K562 (cell line): ENCODE results near the gene AP3B2. TPM values are rescaled to one million over a fixed set of nuclear protein-coding genes. Genes with fewer than 3 reads are reported as not detected.

Experiments used
- CCNT2 ChIP-seq: IDR thresholded peaks from 2 replicates; pipeline ENCODE4 v1.6.1; 2011; ENCODE audit warnings: borderline replicate concordance, low read depth, mild to moderate bottlenecking, moderate library complexity, mixed read lengths, low read length; ENCODE audit not compliant: insufficient read length; ENCODE audit errors: extremely low read depth
- CHAMP1 ChIP-seq: fragments of 450-650 bp; IDR thresholded peaks from 2 replicates; pipeline ENCODE4 v1.6.1; 2016; ENCODE audit warnings: mild to moderate bottlenecking
- DDX20 ChIP-seq: fragments of 450-650 bp; IDR thresholded peaks from 2 replicates; pipeline ENCODE4 v1.6.1; 2016; ENCODE audit warnings: missing genetic modification characterization, low read depth, mild to moderate bottlenecking, missing compliant biosample characterization, moderate library complexity
- FOXP1 ChIP-seq: sonication (generic); formaldehyde crosslinking; IDR thresholded peaks from 2 replicates; pipeline ENCODE4 v1.8.0; 2022; ENCODE audit warnings: mild to moderate bottlenecking, missing genetic modification reagents
- GTF3C2 ChIP-seq: IDR thresholded peaks from 3 replicates; pipeline ENCODE4 v1.6.1; 2011; ENCODE audit warnings: borderline replicate concordance, mild to moderate bottlenecking, moderate library complexity; ENCODE audit not compliant: insufficient read length; ENCODE audit errors: extremely low read depth
- HDAC8 ChIP-seq: fragments of 450-650 bp; IDR thresholded peaks from 2 replicates; pipeline ENCODE4 v1.6.1; 2016; ENCODE audit warnings: mild to moderate bottlenecking, missing genetic modification characterization, moderate library complexity, missing compliant biosample characterization
- HINFP ChIP-seq: fragments of 450-650 bp; conservative IDR thresholded peaks from 2 replicates; pipeline ENCODE4 v1.6.1; 2016; ENCODE audit warnings: missing genetic modification characterization, low read depth, mild to moderate bottlenecking, control low read depth, missing compliant biosample characterization
- IRF2 ChIP-seq: sonication (generic); formaldehyde crosslinking; IDR thresholded peaks from 2 replicates; pipeline ENCODE4 v1.8.1; 2022; ENCODE audit warnings: mild to moderate bottlenecking, missing genetic modification reagents
- JUNB ChIP-seq: fragments of 450-650 bp; formaldehyde crosslinking; conservative IDR thresholded peaks from 2 replicates; pipeline ENCODE4 v1.4.0; 2020; ENCODE audit warnings: mild to moderate bottlenecking
- MCM5 ChIP-seq: fragments of 450-650 bp; IDR thresholded peaks from 2 replicates; pipeline ENCODE4 v1.6.1; 2016; ENCODE audit warnings: low read depth
- PTRF ChIP-seq: fragments of 450-650 bp; IDR thresholded peaks from 2 replicates; pipeline ENCODE4 v1.6.1; 2016; ENCODE audit warnings: mild to moderate bottlenecking, missing genetic modification characterization, missing compliant biosample characterization
- RBM22 ChIP-seq: fragments of 200-400 bp; formaldehyde crosslinking; IDR thresholded peaks from 2 replicates; pipeline ENCODE4 v1.6.1; 2018; ENCODE audit warnings: low read length, low read depth; ENCODE audit not compliant: poor library complexity, severe bottlenecking
- SRSF7 ChIP-seq: fragments of 200-400 bp; formaldehyde crosslinking; optimal IDR thresholded peaks from 2 replicates; pipeline ENCODE3; 2017; ENCODE audit warnings: mild to moderate bottlenecking, low read depth, low read length
- TOE1 ChIP-seq, 2 experiments: fragments of 450-650 bp in 1 of 2; sonication (generic) in 1 of 2; formaldehyde crosslinking in 1 of 2; IDR thresholded peaks; 2 replicates each; pipeline versions ENCODE4 v1.7.1 to v1.8.0; 2016 to 2022; ENCODE audit warnings: borderline replicate concordance in 2 of 2, mild to moderate bottlenecking in 2 of 2, antibody characterized with exemption in 1 of 2, inconsistent platforms in 1 of 2, low read depth in 1 of 2, missing genetic modification reagents in 1 of 2, moderate library complexity in 1 of 2
- ZFPM2 ChIP-seq: fragments of 250-450 bp; sonication (Bioruptor Pico); IDR thresholded peaks from 2 replicates; pipeline ENCODE4 v1.5.1; 2022; ENCODE audit warnings: mild to moderate bottlenecking
- ZNF408 ChIP-seq: fragments of 250-450 bp; sonication (Bioruptor Pico); IDR thresholded peaks from 2 replicates; pipeline ENCODE4 v1.4.0; 2020; ENCODE audit warnings: low read depth, mild to moderate bottlenecking, moderate library complexity
- ZNF695 ChIP-seq: fragments of 450-650 bp; formaldehyde crosslinking; IDR thresholded peaks from 2 replicates; pipeline ENCODE4 v1.4.0; 2020; ENCODE audit warnings: mild to moderate bottlenecking, moderate library complexity
- ZNF76 ChIP-seq: fragments of 250-450 bp; sonication (Bioruptor Pico); IDR thresholded peaks from 2 replicates; pipeline ENCODE4 v1.4.0; 2020; ENCODE audit warnings: mild to moderate bottlenecking, moderate library complexity, borderline replicate concordance
- ZNF830 ChIP-seq: fragments of 250-450 bp; sonication (Bioruptor Pico); IDR thresholded peaks from 2 replicates; pipeline ENCODE4 v1.5.0; 2021; ENCODE audit warnings: mild to moderate bottlenecking
- ZSCAN32 ChIP-seq: fragments of 450-650 bp; formaldehyde crosslinking; IDR thresholded peaks from 2 replicates; pipeline ENCODE4 v1.4.0; 2020; ENCODE audit warnings: mild to moderate bottlenecking, moderate library complexity
- polyA plus RNA-seq, 8 experiments: library from polyadenylated mRNA; depleted of rRNA in 4 of 8; stranded (reverse) in 5 of 8; unstranded in 3 of 8; fragments of >200 nt; fragmentation: Nextera tagmentation in 2 of 8; fragmentation: Illumina TruSeq in 1 of 8; extraction: Ambion mirVana in 2 of 8; extraction: Trizol in 1 of 8; gene quantifications; 2 replicates each; pipeline versions ENCODE4 v1.2.1 to v1.2.3, GENCODE V29; 2011 to 2014; ENCODE audit warnings: inconsistent platforms in 1 of 8, missing spikeins in 1 of 8
- total RNA-seq, 7 experiments: library from RNA; depleted of rRNA in 6 of 7; stranded (reverse); fragments of >200 nt in 6 of 7; fragmentation: Illumina TruSeq in 2 of 7; extraction: Trizol in 2 of 7; gene quantifications; 2 replicates each; pipeline versions ENCODE4 v1.2.1 to v1.2.3, GENCODE V29; 2011 to 2021; ENCODE audit warnings: low replicate concordance in 1 of 7

AP3B2 gene
- total and polyA plus RNA-seq, 9 of the 15 experiments (the other 6 are each of a cell fraction or from before 2014, with no cell fraction given): 0.03 to 0.15 (median 0.10) TPM; not detected in 2

GRCh38 chr15:82647045-82647834 lies 62.4 kb downstream of the AP3B2 start, which contains the start of gene CPEB1 (continued):
- TF ChIP-seq HDAC8: 0 out of 2 replicates have a peak, but pooled peaks have one; percentile 16
- TF ChIP-seq CCNT2: peak; percentile 98
- TF ChIP-seq JUNB (CRISPR knock-in tag): no peak
- TF ChIP-seq HINFP (tag): no peak
- TF ChIP-seq SRSF7: no peak
- TF ChIP-seq GTF3C2: no peak
- TF ChIP-seq RBM22: no peak
- TF ChIP-seq CHAMP1: no peak
- no peak for TF ChIP-seq ZFPM2 (CRISPR knock-in tag)
- TF ChIP-seq FOXP1 (CRISPR knock-in tag): peak; percentile 48; the same call in 1 of the 2 replicates
- no peak for TF ChIP-seq ZNF76 (CRISPR knock-in tag)
- TF ChIP-seq PTRF (tag): no peak
- peak; percentile 81; the same call in 1 of the 2 replicates for TF ChIP-seq TOE1 (IDR thresholded peaks at IDR 0.05; ENCODE audit: borderline replicate concordance)
- no peak for TF ChIP-seq TOE1 (CRISPR knock-in tag; IDR thresholded peaks at IDR 0.05; ENCODE audit: borderline replicate concordance, low read depth)
- TF ChIP-seq IRF2 (CRISPR knock-in tag): 0 out of 2 replicates have a peak, but pooled peaks have one; percentile 8
- TF ChIP-seq ZNF408: no peak
- no peak for TF ChIP-seq ZNF695 (CRISPR knock-in tag)
- no peak for TF ChIP-seq MCM5
- TF ChIP-seq DDX20 (tag): no peak
- TF ChIP-seq ZSCAN32 (CRISPR knock-in tag): no peak
- no peak for TF ChIP-seq ZNF830 (CRISPR knock-in tag)
